GM21737 (cell line): ENCODE measurements around the gene MINK1.
A peak's percentile ranks its signal among the peaks of the same experiment; 100 is the strongest.

Experiments
- ATAC-seq: cut with Tn5 transposase; IDR thresholded peaks from one replicate; pipeline ENCODE4 v1.9.1; 2021; ENCODE audit warnings: mild to moderate bottlenecking, moderate library complexity; ENCODE audit not compliant: unreplicated experiment

Gene MINK1

GRCh38 chr17:4833178-4833940, at the start of gene MINK1:
MINK1 (plus strand) TSS chr17:4833340; CDS start chr17:4833584, 244 bp downstream.
- ATAC-seq: peak; percentile 88

- no peak for ATAC-seq
Observed at GRCh38 chr17:4785311-4786105, 47.6 kb upstream of the MINK1 start.

GRCh38 chr17:4786106-4786511, 47.0 kb upstream of the MINK1 start, which contains the start of gene VMO1:
VMO1 (minus strand) TSS chr17:4786364; CDS start chr17:4786352, 12 bp downstream.
- no peak for ATAC-seq

- ATAC-seq: no peak
Observed at GRCh38 chr17:4786516-4786915, 46.6 kb upstream of the MINK1 start.

GRCh38 chr17:4788159-4788806, 44.9 kb upstream of the MINK1 start:
- ATAC-seq: no peak

GRCh38 chr17:4788807-4789700, 44.1 kb upstream of the MINK1 start, which contains the start of gene GLTPD2:
GLTPD2 (plus strand) TSS chr17:4788964; CDS start chr17:4789012, 48 bp downstream.
- ATAC-seq: no peak

- ATAC-seq: no peak
Observed at GRCh38 chr17:4789701-4789950, 43.5 kb upstream of the MINK1 start.

GRCh38 chr17:4789951-4790704, 43.0 kb upstream of the MINK1 start:
- peak; percentile 86 for ATAC-seq

GRCh38 chr17:4790705-4791088, 42.4 kb upstream of the MINK1 start:
- ATAC-seq: no peak

GRCh38 chr17:4795168-4795567, 38.0 kb upstream of the MINK1 start:
- no peak for ATAC-seq

- ATAC-seq: no peak
Observed at GRCh38 chr17:4796552-4796920, 36.6 kb upstream of the MINK1 start.

- no peak for ATAC-seq
Observed at GRCh38 chr17:4800462-4801196, 32.5 kb upstream of the MINK1 start.

- no peak for ATAC-seq
Observed at GRCh38 chr17:4802228-4802627, 30.9 kb upstream of the MINK1 start, which contains the start of gene C17orf114. C17orf114 (minus strand) TSS chr17:4802328.

GRCh38 chr17:4806456-4806776, 26.7 kb upstream of the MINK1 start:
- no peak for ATAC-seq

GRCh38 chr17:4806777-4807604, 26.1 kb upstream of the MINK1 start, which contains the start of gene PLD2:
PLD2 (plus strand) TSS chr17:4807152; CDS start chr17:4807773, 621 bp downstream.
- peak; percentile 94 for ATAC-seq

- ATAC-seq: no peak
Observed at GRCh38 chr17:4807605-4808377, 25.3 kb upstream of the MINK1 start.

GRCh38 chr17:4808378-4808767, 24.8 kb upstream of the MINK1 start:
- ATAC-seq: no peak
